Measurements from ENCODE around the gene POLR2E. TPM values are rescaled to one million over a fixed set of nuclear protein-coding genes. Genes with fewer than 3 reads are reported as not detected.
"Not testable (repeated sequence)": the region's sequence is repeated elsewhere in the genome, so short reads cannot be mapped to it uniquely, and the experiment has no call there.

Gene POLR2E
- total RNA-seq, 1 donor from 2014 or later, result 156 TPM

- no peak overlapping the region for H3K4me3 Mint-ChIP-seq (ENCODE audit: unreplicated experiment)
- DNase-seq (ENCODE audit: extremely low spot score, unreplicated experiment), result no peak
- peaks cover 9% of the 10 kb centered on the region for H3K4me1 Mint-ChIP-seq (ENCODE audit: unreplicated experiment)
- no peak overlapping the region for H3K27ac Mint-ChIP-seq (ENCODE audit: unreplicated experiment)
- peaks cover 19% of the 10 kb centered on the region for H3K36me3 Mint-ChIP-seq (ENCODE audit: unreplicated experiment)
- H3K27me3 Mint-ChIP-seq (ENCODE audit: unreplicated experiment), result no peaks in the 10 kb centered on the region
- TF ChIP-seq CTCF (IDR thresholded peaks at IDR 0.05), result no peak
- no peaks in the 10 kb centered on the region for H3K9me3 Mint-ChIP-seq (ENCODE audit: unreplicated experiment)
Observed at GRCh38 chr19:1116726-1117581, 21.8 kb upstream of the POLR2E start.

- no peak overlapping the region for H3K27ac Mint-ChIP-seq (ENCODE audit: unreplicated experiment)
- peaks cover 13% of the 10 kb centered on the region for H3K36me3 Mint-ChIP-seq (ENCODE audit: unreplicated experiment)
- no peaks in the 10 kb centered on the region for H3K9me3 Mint-ChIP-seq (ENCODE audit: unreplicated experiment)
- no peaks in the 10 kb centered on the region for H3K27me3 Mint-ChIP-seq (ENCODE audit: unreplicated experiment)
- H3K4me1 Mint-ChIP-seq (ENCODE audit: unreplicated experiment), result peaks cover 9% of the 10 kb centered on the region
- no peak for TF ChIP-seq CTCF (IDR thresholded peaks at IDR 0.05)
- H3K4me3 Mint-ChIP-seq (ENCODE audit: unreplicated experiment), result no peak overlapping the region
- no peak for DNase-seq (ENCODE audit: extremely low spot score, unreplicated experiment)
Observed at GRCh38 chr19:1115646-1116420, 20.7 kb upstream of the POLR2E start.

GRCh38 chr19:1114728-1115127, 19.6 kb upstream of the POLR2E start:
- not testable (repeated sequence) for H3K27me3 Mint-ChIP-seq (ENCODE audit: unreplicated experiment); H3K27ac Mint-ChIP-seq (ENCODE audit: unreplicated experiment); H3K9me3 Mint-ChIP-seq (ENCODE audit: unreplicated experiment); DNase-seq (ENCODE audit: extremely low spot score, unreplicated experiment); H3K4me1 Mint-ChIP-seq (ENCODE audit: unreplicated experiment); H3K4me3 Mint-ChIP-seq (ENCODE audit: unreplicated experiment)
- peaks cover 11% of the 10 kb centered on the region for H3K36me3 Mint-ChIP-seq (ENCODE audit: unreplicated experiment)

- Mint-ChIP-seq H3K4me1 (ENCODE audit: unreplicated experiment) (peaks cover 9% of the 10 kb centered on the region), H3K4me3 (ENCODE audit: unreplicated experiment) (no peak overlapping the region), H3K27me3 (ENCODE audit: unreplicated experiment) (no peaks in the 10 kb centered on the region), H3K9me3 (ENCODE audit: unreplicated experiment) (no peaks in the 10 kb centered on the region), H3K36me3 (ENCODE audit: unreplicated experiment) (peaks cover 11% of the 10 kb centered on the region), H3K27ac (ENCODE audit: unreplicated experiment) (peak overlapping the region; percentile 23)
- DNase-seq (ENCODE audit: extremely low spot score, unreplicated experiment), result no peak
- no peak for TF ChIP-seq CTCF (IDR thresholded peaks at IDR 0.05)
Observed at GRCh38 chr19:1113986-1114483, 18.9 kb upstream of the POLR2E start.

GRCh38 chr19:1113030-1113985, 18.1 kb upstream of the POLR2E start:
- peaks cover 4% of the 10 kb centered on the region for H3K36me3 Mint-ChIP-seq (ENCODE audit: unreplicated experiment)

More at GRCh38 chr19:1113030-1113985, 18.1 kb upstream of the POLR2E start:
- Mint-ChIP-seq H3K27me3 (ENCODE audit: unreplicated experiment) (no peaks in the 10 kb centered on the region), H3K4me1 (ENCODE audit: unreplicated experiment) (peaks cover 9% of the 10 kb centered on the region), H3K4me3 (ENCODE audit: unreplicated experiment) (no peak overlapping the region), H3K27ac (ENCODE audit: unreplicated experiment) (peak overlapping the region; percentile 23), H3K9me3 (ENCODE audit: unreplicated experiment) (no peaks in the 10 kb centered on the region)
- TF ChIP-seq CTCF (IDR thresholded peaks at IDR 0.05), result no peak
- peak; percentile 99 for DNase-seq (ENCODE audit: extremely low spot score, unreplicated experiment)

Measured in osteocyte (in vitro differentiated cells).